NCI-H1092 treated with DMSO at 0.1 percent for 48 hours (cell line): ENCODE results near the gene ATAD5.
"Not testable (repeated sequence)": the region's sequence is repeated elsewhere in the genome, so short reads cannot be mapped to it uniquely, and the experiment has no call there.

Experiments used
- DNase-seq: peaks from one replicate; lab custom pipeline; 2025; lab: John Stamatoyannopoulos, UW

ATAD5 gene, protein sequence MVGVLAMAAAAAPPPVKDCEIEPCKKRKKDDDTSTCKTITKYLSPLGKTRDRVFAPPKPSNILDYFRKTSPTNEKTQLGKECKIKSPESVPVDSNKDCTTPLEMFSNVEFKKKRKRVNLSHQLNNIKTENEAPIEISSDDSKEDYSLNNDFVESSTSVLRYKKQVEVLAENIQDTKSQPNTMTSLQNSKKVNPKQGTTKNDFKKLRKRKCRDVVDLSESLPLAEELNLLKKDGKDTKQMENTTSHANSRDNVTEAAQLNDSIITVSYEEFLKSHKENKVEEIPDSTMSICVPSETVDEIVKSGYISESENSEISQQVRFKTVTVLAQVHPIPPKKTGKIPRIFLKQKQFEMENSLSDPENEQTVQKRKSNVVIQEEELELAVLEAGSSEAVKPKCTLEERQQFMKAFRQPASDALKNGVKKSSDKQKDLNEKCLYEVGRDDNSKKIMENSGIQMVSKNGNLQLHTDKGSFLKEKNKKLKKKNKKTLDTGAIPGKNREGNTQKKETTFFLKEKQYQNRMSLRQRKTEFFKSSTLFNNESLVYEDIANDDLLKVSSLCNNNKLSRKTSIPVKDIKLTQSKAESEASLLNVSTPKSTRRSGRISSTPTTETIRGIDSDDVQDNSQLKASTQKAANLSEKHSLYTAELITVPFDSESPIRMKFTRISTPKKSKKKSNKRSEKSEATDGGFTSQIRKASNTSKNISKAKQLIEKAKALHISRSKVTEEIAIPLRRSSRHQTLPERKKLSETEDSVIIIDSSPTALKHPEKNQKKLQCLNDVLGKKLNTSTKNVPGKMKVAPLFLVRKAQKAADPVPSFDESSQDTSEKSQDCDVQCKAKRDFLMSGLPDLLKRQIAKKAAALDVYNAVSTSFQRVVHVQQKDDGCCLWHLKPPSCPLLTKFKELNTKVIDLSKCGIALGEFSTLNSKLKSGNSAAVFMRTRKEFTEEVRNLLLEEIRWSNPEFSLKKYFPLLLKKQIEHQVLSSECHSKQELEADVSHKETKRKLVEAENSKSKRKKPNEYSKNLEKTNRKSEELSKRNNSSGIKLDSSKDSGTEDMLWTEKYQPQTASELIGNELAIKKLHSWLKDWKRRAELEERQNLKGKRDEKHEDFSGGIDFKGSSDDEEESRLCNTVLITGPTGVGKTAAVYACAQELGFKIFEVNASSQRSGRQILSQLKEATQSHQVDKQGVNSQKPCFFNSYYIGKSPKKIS (N-terminal part only)

GRCh38 chr17:30831663-30832437, at the start of gene ATAD5:
Gene ATAD5, plus strand, starts transcription at chr17:30831966. Its CDS starts 382 bp downstream, at chr17:30832348.
- DNase-seq = peak; percentile 93

GRCh38 chr17:30782206-30782605, 49.6 kb upstream of the ATAD5 start:
- no peak for DNase-seq

- DNase-seq = no peak
Observed at GRCh38 chr17:30788918-30789317, 42.8 kb upstream of the ATAD5 start.

GRCh38 chr17:30790279-30790678, 41.5 kb upstream of the ATAD5 start:
- no peak for DNase-seq

GRCh38 chr17:30793282-30793977, 38.3 kb upstream of the ATAD5 start:
- no peak for DNase-seq

DNA sequence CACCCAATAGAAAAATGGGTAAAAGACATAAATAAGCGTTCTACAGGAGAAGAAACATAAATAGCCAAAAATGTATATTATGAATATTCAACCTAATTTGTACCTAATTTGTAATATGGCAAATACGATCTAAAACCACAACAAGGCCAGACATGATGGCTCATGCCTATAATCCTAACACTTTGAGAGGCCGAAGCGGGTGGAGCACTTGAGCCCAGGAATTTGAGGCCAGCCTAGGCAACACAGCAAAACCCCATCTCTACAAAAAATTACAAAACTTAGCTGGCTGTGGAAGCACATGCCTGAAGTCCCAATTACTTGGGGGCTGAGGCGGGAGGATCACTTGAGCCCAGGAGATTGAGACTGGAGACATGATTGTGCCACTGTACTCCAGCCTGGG, 37.4 kb upstream of the ATAD5 start:
- DNase-seq = no peak

- no peak for DNase-seq
Observed at GRCh38 chr17:30796016-30796415, 35.8 kb upstream of the ATAD5 start.

DNA sequence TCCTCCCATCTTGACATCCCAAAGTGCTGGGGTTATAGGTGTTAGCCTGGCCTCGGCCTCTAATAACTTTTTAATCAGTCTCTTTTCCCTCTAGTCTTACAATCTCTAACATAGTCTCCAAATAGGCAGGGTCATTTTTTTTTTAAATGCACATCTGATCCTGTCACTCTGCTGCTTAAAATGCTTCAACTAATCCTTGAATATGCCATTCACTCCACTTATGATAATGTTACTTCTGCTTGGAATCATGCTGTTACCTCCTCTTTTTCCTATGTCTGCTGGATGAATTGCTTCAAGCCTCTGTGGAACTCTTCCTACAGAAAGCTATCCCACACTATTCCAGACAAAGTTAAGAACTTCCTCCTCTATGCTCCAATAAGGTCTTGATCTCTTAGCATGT, 30.1 kb upstream of the ATAD5 start:
- no peak for DNase-seq

GRCh38 chr17:30805944-30806456, 25.8 kb upstream of the ATAD5 start:
- DNase-seq = no peak

DNA sequence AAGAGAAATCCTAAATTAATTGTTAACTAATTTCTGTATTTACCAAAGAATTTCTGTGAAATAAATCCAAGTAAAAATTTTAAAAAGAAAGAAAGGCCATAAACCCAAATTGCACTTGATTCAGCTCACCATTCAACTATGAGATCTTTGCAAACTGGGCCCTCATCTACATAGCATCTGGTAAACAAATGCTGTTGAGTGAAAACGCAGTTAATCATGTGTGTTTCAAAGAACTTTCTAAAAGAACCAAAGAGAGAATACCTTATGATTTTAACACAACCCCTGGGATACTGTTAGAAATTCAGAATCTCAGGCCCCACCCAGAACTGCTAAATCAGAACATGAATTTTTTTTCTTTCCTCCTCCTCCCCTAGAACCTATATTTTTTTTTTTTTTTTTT, 23.9 kb upstream of the ATAD5 start:
- DNase-seq = no peak

DNA sequence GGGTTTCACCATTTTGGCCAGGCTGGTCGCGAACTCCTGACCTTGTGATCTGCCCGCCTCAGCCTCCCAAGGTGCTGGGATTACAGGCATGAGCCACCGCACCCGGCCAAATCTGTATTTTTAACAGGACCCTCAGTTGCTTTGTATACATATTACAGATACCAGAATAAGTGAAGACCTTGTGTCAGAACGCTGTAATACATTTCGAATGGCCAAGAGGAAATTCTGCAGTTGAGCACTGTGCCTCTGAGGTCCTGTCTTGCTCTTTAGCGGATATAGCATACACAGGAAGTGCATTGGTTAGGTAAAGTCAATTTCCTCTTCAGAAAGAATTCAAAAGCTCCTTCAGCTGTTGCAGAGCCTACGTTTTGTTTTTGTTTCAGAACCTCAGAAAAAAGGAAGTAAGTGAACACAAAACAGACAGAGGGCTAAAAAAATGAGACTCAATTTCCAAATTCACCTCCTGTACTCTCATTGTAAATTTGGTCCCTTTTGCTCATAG, 22.9 kb upstream of the ATAD5 start:
- no peak for DNase-seq

- no peak for DNase-seq
Observed at GRCh38 chr17:30809867-30810266, 21.9 kb upstream of the ATAD5 start.

GRCh38 chr17:30812218-30813177, 19.3 kb upstream of the ATAD5 start:
- DNase-seq = no peak

DNA sequence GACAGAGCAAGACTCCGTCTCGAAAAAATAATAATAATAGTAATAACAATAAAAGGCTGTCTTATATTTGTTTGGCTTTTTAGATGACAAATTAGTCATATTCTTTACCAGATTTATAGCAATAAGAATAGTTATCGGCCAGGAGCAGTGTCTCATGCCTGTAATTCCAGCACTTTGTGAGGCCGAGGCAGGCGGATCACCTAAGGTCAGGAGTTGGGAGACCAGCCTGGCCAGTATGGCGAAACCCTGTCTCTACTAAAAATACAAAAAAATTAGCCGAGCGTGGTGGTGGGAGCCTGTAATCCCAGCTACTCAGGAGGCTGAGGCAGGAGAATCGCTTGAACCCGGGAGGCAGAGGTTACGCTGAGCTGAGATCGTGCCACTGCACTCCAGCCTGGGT, 17.5 kb upstream of the ATAD5 start:
- not testable (repeated sequence) for DNase-seq

DNA sequence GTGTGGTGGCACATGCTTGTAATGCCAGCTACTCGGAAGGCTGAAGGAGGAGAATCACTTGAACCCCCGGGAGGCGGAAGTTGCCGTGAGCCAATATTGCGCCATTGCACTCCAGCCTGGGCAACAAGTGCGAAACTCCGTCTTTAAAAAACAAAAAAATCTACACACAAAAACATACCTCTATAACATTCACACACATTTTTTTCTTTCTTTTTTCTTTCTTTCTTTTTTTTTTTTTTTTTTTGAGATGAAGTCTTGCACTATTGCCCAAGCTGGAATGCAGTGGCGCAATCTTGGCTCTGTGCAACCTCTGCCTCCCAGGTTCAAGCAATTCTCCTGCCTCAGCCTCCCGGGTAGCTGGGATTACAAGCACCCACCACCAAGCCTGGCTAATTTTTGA, 16.9 kb upstream of the ATAD5 start:
- not testable (repeated sequence) for DNase-seq

DNA sequence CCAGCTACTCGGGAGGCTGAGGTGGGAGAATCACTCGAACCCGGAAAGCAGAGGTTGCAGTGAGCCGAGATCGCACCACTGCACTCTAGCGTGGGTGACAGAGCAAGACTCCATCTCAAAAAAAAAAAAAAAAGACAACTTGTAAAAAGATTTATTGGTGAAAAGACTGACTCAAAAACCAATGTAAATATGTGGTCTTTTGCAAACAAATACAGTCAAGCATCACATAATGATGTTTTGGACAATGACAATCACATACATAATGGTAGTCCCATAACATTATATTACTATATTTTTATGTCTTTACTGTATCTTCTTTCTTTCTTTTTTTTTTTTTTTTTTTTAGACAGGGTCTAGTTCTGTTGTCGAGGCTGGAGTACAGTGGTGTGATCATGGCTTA, 15.6 kb upstream of the ATAD5 start:
- DNase-seq = no peak

GRCh38 chr17:30819971-30820705, 11.6 kb upstream of the ATAD5 start:
- no peak for DNase-seq

GRCh38 chr17:30821871-30822723, 9.7 kb upstream of the ATAD5 start:
- DNase-seq = no peak
